ENCODE data around the gene BNC2. TPM values are rescaled to one million over a fixed set of nuclear protein-coding genes. Genes with fewer than 3 reads are reported as not detected.

The BNC2 gene
- total RNA-seq, 2 experiments from 2014 or later, result not detected

DNA sequence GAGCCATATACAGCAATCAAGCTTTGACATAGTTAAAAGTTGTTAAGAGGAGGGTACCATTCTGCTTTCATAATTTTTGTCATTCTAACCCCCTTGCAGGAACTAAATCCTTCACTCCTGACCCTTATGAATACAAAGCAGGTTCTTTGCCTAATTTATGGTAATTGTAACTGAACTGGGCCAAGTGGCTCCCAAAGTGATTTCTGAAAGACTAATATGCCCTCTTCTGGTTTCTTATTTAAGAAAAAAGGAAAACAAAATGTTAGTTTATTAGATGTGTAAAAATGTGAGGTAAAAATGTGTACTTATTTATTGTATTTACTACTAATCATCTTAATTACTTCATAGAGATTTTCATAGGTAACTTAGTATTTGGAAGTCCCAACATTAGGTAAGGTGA, 268.5 kb downstream of the BNC2 start:
- Histone ChIP-seq H3K36me3 (ENCODE audit: insufficient read depth, low read length) (no peaks in the 10 kb centered on the region), H3K79me2 (ENCODE audit: insufficient read depth, low read depth, low read length) (no peaks in the 10 kb centered on the region), H3K27ac (ENCODE audit: low read depth, low read length, poor library complexity, severe bottlenecking) (no peak overlapping the region), H3K4me3 (ENCODE audit: low read depth, low read length, poor library complexity, severe bottlenecking) (no peak overlapping the region), H3K9me3 (ENCODE audit: low read length) (no peaks in the 10 kb centered on the region), H4K20me1 (ENCODE audit: insufficient read depth, low read length) (no peaks in the 10 kb centered on the region), H3K9me2 (ENCODE audit: insufficient read depth, low read length) (no peaks in the 10 kb centered on the region), H3K4me2 (ENCODE audit: low read length) (no peak overlapping the region), H3K4me1 (ENCODE audit: insufficient read depth, low read length, poor library complexity, severe bottlenecking) (no peaks in the 10 kb centered on the region), H2AFZ (ENCODE audit: low read length) (no peak overlapping the region)
- no peak for TF ChIP-seq EZH2phosphoT487 (IDR thresholded peaks at IDR 0.05; ENCODE audit: borderline replicate concordance, low read depth, low read length)
- TF ChIP-seq, protein P1, sequence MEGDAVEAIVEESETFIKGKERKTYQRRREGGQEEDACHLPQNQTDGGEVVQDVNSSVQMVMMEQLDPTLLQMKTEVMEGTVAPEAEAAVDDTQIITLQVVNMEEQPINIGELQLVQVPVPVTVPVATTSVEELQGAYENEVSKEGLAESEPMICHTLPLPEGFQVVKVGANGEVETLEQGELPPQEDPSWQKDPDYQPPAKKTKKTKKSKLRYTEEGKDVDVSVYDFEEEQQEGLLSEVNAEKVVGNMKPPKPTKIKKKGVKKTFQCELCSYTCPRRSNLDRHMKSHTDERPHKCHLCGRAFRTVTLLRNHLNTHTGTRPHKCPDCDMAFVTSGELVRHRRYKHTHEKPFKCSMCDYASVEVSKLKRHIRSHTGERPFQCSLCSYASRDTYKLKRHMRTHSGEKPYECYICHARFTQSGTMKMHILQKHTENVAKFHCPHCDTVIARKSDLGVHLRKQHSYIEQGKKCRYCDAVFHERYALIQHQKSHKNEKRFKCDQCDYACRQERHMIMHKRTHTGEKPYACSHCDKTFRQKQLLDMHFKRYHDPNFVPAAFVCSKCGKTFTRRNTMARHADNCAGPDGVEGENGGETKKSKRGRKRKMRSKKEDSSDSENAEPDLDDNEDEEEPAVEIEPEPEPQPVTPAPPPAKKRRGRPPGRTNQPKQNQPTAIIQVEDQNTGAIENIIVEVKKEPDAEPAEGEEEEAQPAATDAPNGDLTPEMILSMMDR (conservative IDR thresholded peaks at IDR 0.05; ENCODE audit: low read length), result no peak
- POLR2A ChIA-PET, result no interaction called here
- DNase-seq (ENCODE audit: low spot score), result no peak
- intact Hi-C loops (cut with micrococcal nuclease; ENCODE audit: unreplicated experiment), result no loop called here
- CTCF ChIA-PET (ENCODE audit: unreplicated experiment), result no interaction called here
- BruUV-seq (replicated peaks), result no TSS peak

DNA sequence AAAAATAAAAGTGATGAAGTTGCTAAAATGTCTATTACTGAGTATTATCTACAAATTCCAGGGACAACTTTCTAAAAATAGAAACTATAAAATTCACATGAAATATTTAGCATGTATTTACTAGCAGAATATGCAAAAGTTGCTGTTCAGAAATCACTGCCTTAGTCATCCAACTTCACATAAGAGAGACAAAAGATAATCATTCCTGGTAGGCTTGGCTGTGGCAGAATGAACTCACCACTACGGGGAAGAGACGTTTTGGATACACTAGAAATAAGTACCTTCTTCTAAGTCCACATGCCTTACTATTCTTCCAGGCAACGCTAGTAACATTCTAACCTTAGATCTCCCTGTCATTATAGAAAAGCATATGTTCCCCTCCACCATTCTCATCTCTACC, 272.2 kb downstream of the BNC2 start:
- H3K4me1 ChIP-seq (ENCODE audit: insufficient read depth, low read length, poor library complexity, severe bottlenecking), result no peaks in the 10 kb centered on the region
- H3K9me3 ChIP-seq (ENCODE audit: low read length), result no peaks in the 10 kb centered on the region
- H3K9me2 ChIP-seq (ENCODE audit: insufficient read depth, low read length), result no peaks in the 10 kb centered on the region
- H2AFZ ChIP-seq (ENCODE audit: low read length), result no peak overlapping the region
- no peak overlapping the region for H3K27ac ChIP-seq (ENCODE audit: low read depth, low read length, poor library complexity, severe bottlenecking)
- DNase-seq (ENCODE audit: low spot score), result no peak
- intact Hi-C loops (cut with micrococcal nuclease; ENCODE audit: unreplicated experiment), result no loop called here
- no peaks in the 10 kb centered on the region for H3K36me3 ChIP-seq (ENCODE audit: insufficient read depth, low read length)
- H3K4me3 ChIP-seq (ENCODE audit: low read depth, low read length, poor library complexity, severe bottlenecking), result no peak overlapping the region
- BruUV-seq (replicated peaks), result no TSS peak
- CTCF ChIA-PET (ENCODE audit: unreplicated experiment), result no interaction called here
- H3K79me2 ChIP-seq (ENCODE audit: insufficient read depth, low read depth, low read length), result no peaks in the 10 kb centered on the region
- TF ChIP-seq, protein P1 (conservative IDR thresholded peaks at IDR 0.05; ENCODE audit: low read length), result no peak
- no peak for TF ChIP-seq EZH2phosphoT487 (IDR thresholded peaks at IDR 0.05; ENCODE audit: borderline replicate concordance, low read depth, low read length)
- POLR2A ChIA-PET, result no interaction called here
- no peaks in the 10 kb centered on the region for H4K20me1 ChIP-seq (ENCODE audit: insufficient read depth, low read length)
- no peak overlapping the region for H3K4me2 ChIP-seq (ENCODE audit: low read length)

DNA sequence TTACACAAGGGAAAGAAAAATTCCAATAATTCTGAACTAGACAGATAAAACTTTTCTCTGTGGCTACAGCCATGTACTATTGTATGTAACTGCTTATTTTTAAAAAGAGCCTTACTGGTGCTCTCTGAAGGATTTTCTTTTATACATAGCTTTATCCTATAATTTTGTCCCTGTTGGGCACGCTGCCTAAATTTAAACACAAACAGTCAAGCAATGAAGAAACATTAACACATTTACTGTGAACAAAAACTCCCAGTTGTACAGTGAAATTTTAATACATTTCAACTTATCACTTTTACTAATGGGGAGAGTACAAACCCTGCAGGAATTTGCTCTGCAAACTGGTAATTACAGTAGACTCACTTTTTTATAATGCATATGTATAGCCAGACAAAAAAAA, 273.3 kb downstream of the BNC2 start:
- TF ChIP-seq EZH2phosphoT487 (IDR thresholded peaks at IDR 0.05; ENCODE audit: borderline replicate concordance, low read depth, low read length), result no peak
- TF ChIP-seq, protein P1 (conservative IDR thresholded peaks at IDR 0.05; ENCODE audit: low read length), result no peak
- Histone ChIP-seq H3K9me3 (ENCODE audit: low read length) (no peaks in the 10 kb centered on the region), H3K27ac (ENCODE audit: low read depth, low read length, poor library complexity, severe bottlenecking) (no peak overlapping the region), H3K4me3 (ENCODE audit: low read depth, low read length, poor library complexity, severe bottlenecking) (no peak overlapping the region), H3K4me2 (ENCODE audit: low read length) (no peak overlapping the region), H3K4me1 (ENCODE audit: insufficient read depth, low read length, poor library complexity, severe bottlenecking) (no peaks in the 10 kb centered on the region), H2AFZ (ENCODE audit: low read length) (no peak overlapping the region), H3K9me2 (ENCODE audit: insufficient read depth, low read length) (no peaks in the 10 kb centered on the region), H4K20me1 (ENCODE audit: insufficient read depth, low read length) (no peaks in the 10 kb centered on the region), H3K36me3 (ENCODE audit: insufficient read depth, low read length) (no peaks in the 10 kb centered on the region), H3K79me2 (ENCODE audit: insufficient read depth, low read depth, low read length) (no peaks in the 10 kb centered on the region)
- no TSS peak for BruUV-seq (replicated peaks)
- intact Hi-C loops (cut with micrococcal nuclease; ENCODE audit: unreplicated experiment), result no loop called here
- POLR2A ChIA-PET, result no interaction called here
- CTCF ChIA-PET (ENCODE audit: unreplicated experiment), result no interaction called here
- DNase-seq (ENCODE audit: low spot score), result no peak

All from OCI-LY7 (cell line).